IPS DF 4.7 (cell line): ENCODE measurements around the gene TJP2.

ENCODE experiments used
- DNase-seq: peaks from one replicate; pipeline ENCODE4 v3.0.0-alpha.2; 2013; ENCODE audit warnings: low spot score; ENCODE audit errors: extremely low read depth

Gene TJP2

DNA sequence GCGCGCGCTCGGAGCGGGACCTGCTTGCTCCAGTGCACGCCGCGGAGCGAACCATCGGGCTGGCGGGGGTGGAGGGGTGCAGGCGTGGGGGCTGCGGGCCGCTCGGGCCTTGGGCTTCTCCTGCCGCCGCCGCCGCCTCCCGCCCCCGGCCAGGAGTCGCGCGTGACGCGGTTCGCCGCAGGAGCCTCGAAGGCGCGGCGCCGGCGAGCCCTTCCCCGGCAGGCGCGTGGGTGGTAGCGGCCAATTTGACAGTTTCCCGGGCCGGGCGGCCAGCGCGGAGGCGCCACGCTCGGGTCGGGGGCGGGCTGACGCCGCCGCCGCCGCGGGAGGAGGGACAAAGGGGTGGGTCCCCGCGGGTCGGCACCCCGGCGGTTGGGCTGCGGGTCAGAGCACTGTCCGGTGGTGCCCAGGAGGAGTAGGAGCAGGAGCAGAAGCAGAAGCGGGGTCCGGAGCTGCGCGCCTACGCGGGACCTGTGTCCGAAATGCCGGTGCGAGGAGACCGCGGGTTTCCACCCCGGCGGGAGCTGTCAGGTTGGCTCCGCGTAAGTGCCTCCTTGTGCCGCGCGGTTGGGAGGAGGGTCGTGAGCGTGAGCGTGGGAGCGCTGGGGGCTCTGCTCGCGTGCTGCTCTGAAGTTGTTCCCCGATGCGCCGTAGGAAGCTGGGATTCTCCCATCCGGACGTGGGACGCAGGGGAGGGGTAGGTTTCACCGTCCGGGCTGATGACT lies at the start of gene TJP2:
Gene TJP2 (plus strand): TSS at position 387 of the 725 bp plus-strand sequence. CDS start 96 bp downstream, at position 483.
- DNase-seq, result no peak

DNA sequence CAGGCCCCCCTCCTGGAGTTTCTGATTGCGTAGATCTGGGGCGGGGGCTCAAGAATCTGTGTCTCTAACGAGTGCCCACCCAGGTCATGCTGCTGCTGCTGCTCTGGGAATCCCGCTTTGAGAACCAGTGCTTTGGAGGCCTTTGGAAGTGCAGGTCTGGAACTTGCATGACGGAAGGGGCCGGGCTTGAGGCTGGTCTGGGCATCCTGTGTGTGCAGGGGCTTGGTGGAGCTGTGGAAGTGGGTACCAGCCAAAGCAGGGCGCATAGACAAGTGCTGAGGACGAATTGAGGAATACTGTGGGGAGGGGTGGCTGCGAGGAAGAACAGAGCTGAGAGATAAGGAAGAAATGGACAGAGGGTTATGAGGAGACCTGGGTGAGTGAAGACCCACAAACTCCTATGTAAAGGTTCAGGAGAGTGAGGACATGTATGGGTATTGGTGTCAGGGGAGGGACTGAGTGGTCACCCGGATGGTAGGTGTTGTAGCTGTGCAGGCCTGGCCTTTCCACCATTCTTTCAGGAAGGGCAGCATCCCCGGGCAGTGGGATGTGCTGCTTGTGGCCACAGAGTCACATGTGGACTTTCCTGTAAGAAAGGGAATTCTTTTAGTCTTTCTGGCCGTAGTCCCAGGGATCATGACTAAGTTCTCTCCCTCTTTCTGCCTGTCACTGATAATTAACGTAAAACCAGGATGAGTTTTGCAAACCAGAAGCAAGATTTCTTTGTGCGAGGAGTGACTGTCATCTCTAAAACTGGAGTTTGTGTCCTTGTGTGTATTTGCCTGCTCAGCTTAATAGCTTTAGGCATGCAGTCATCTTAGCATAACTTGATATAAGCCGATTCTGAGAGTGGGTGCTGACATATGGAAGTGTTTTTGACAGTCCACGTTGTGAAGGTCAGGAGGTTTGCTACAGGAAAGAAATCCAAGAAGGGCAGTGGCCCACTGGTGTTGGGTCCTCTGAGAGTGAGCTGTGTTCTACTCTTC lies 43.3 kb upstream of the TJP2 start:
- no peak for DNase-seq

GRCh38 chr9:69131682-69132081 lies 42.4 kb upstream of the TJP2 start:
- DNase-seq, result no peak

DNA sequence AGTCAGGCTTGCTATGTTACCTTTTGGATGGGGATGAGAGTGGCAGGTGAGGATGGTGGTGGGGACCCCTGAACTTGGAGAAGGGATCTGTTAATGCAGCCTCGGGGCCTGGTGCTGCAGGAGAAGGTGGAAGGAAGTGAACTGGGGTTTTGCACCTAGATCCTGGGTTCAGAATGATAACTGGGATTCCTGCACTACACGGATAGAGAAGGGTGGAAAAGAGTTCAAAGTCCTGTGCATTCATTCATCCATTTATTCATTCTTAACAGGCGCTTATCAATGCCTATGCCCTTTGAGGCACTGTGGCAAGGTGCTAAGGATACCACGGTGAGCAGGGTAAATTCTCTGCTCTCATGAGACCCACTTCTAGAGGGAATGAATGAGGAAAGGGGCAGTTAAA lies 41.7 kb upstream of the TJP2 start:
- DNase-seq, result no peak

DNA sequence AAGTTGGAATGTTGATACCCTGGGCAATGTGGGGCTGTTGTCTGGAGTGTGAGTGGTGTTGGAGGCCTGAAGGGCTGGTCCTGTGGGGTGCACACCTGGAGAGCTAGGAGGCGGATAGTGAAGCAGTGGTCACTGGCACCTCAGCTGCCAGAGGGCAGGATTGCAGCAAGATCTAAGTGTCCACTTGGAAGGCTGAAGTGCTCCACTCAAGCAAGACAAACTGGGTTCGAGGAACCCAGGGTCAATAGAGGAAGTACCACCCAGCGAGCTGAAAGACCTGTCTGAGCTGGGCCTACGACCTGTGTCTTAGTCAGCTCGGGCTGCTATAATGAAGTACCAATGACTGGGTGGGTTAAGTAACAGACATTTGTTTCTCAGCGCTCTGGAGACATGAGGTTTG lies 39.7 kb upstream of the TJP2 start:
- no peak for DNase-seq

DNA sequence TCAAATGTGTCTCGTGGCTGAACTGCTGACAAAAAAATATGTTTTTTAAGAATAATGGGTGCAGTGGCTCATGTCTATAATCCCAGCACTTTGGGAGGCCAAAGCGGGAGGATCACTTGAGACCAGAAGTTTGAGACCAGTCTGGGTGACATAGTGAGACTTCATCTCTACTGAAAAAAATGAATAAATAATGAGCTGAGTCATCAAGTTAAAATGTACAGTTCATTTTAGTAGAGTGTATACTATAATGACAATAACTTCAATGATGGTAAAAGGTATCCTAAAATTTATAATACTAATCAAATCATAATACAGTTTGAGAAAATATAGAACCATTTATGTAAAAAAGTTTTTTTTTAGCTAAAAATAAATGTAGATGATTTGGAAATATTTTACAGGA lies 37.9 kb upstream of the TJP2 start:
- no peak for DNase-seq

GRCh38 chr9:69136779-69137178 lies 37.3 kb upstream of the TJP2 start:
- DNase-seq, result no peak

DNA sequence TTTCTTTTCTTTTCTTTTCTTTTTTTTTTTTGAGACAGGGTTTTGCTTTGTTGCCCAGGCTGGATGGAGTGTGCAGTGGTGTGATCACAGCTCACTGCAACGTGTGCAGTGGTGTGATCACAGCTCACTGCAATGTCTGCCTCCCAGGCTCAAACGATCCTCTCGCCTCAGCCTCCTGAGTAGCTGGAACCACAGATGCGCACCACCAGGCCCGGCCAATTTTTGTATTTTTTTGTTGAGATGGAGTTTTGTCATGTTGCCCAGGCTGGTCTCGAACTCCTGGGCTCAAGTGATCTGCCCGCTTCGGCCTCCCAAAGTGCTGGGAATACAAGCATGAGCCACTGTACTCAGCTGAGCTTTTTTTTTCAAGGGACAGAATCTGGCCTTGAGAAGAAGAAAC lies 36.8 kb upstream of the TJP2 start:
- DNase-seq, result no peak

- DNase-seq, result no peak
Measured at GRCh38 chr9:69139596-69139995, 34.5 kb upstream of the TJP2 start.

GRCh38 chr9:69140123-69140735 lies 33.8 kb upstream of the TJP2 start:
- no peak for DNase-seq

- no peak for DNase-seq
Measured at GRCh38 chr9:69141851-69142250, 32.2 kb upstream of the TJP2 start.

GRCh38 chr9:69143291-69143690 lies 30.8 kb upstream of the TJP2 start:
- DNase-seq, result no peak

DNA sequence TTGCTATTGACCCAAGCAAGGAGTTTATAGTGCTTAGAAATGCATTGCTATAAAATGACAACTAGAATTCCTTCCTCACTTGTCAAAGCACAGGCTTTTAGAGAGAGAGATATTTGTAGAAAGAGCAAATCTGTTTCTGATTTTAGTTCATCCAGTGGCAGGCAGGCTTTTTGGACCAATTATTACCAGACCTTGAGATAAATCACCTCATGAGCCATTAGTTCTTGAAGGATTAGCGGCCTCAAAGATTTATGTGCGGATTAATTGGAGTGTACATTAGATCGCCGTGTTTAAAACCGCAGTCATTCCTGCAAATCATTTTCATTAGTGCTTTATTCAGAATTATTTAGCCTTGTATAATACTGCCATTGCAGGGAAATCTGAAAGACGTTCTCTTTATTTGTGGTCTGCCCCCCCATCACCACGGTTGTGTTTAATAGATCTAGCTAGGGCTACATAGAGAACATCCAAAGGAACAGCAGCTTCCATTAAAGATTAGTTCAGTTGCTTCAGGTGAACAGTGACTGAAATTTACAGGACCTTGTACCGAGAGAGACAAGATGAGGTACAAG lies 28.8 kb upstream of the TJP2 start:
- no peak for DNase-seq

DNA sequence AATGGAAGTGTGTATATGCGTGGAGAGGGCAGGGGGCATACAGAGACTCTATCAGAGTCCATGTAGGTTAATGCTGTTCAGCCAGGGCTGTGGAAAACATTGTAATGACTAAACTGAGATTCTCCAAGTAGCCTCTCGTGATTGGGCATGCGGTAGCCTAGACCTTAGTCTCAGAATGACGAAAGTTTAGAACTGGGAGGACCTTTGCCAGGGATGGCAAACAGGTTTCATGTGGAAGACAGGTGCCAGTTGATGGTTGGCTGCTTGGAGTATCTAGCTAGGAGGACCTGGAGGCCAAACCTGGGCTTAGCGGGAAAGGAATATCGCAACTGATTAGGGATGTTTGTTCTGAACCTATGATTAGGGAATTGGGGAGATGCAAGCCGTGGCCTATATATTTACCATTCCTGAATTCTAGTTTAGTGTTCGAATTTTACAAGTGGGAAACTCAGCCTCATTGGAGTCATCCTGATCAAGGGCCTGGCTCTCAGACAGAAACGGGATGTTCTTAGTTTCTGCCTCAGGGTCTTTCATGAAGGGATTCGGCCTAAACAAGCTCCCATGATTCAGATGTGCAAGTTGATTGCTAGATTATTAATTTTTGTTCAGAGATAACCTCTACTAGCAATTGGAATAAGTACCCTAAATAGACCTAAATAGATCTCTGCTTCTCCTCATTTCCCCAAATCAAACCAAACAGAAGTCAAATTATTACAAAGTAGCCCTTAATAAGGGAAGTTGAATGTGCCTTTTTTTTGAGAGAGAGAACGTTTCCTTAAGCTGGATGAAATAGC lies 26.8 kb upstream of the TJP2 start:
- no peak for DNase-seq

DNA sequence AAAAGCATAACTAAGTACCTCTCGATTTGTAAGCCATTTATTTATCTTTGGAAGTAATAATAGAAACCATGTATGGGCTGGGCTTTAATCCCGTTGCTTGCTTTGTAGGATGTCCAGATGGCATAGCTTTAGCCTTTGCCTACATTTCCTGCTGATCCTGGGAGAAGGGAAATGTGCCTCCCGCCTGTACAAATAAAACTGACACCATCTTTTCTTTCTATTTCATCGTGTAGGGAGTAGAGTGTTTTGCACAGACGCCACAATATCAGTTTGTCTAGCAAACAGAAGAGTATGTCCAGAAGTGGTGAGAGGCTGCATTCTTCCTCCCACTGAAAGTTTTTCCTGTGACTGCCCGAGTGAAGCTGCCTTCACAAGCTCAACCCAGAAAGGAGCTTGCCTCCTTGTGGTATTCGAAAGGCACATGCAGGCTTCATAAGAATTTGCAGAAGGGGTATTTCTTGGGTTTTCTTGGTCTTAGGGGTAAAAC lies 24.7 kb upstream of the TJP2 start:
- DNase-seq, result no peak

DNA sequence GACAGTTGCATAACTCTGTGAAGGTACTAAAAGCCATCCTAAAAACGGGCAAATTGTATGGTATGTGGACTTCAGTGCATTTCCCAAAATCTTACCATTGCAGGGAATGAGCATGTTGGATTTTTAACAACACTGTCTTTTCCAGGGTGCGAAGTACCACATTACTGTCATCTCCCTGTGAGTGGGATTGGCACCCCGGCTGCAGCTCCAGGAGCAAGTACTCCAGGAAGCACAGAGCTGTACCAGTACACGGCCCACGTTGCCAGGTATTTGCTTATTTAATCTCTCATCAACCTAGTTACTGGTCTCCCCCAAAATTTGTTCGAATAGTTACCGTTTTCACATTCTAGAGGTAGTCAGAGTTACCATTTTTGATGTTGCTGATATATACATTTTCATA lies 22.6 kb upstream of the TJP2 start:
- DNase-seq, result no peak

- DNase-seq, result no peak
Measured at GRCh38 chr9:69153707-69154521, 20.2 kb upstream of the TJP2 start.

DNA sequence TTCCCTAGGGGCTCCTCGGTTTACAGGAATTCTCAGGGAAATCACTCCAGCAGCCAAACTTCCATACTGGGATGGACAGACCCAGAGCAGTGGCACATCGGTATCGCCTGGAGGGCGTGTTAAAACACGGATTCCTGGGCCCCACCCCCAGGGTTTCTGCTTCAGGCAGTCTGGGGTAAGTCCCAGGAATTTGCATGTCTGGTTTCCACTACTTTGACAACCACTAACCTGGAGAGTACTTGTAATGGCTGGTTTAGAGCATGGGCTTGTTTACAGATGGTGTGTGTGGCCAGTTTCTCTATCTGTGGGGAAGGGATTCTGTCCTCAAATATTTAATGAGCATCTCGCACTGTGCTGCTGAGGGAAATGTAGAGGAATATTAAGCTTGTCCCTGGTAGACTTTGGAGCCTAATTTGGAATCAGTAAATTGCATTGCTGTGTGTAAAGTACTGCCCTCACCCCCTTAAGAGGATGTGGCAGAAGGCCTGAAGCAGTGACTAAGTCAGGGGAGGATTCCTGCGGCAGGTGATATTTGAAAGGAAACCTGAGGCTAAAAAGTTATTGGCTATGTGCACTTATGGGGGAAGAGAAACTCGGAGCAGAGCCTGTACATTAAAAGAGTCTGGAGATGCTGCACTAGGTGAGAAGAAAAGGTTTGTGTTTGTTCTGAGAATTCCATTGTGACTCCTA lies 18.6 kb upstream of the TJP2 start:
- no peak for DNase-seq

DNA sequence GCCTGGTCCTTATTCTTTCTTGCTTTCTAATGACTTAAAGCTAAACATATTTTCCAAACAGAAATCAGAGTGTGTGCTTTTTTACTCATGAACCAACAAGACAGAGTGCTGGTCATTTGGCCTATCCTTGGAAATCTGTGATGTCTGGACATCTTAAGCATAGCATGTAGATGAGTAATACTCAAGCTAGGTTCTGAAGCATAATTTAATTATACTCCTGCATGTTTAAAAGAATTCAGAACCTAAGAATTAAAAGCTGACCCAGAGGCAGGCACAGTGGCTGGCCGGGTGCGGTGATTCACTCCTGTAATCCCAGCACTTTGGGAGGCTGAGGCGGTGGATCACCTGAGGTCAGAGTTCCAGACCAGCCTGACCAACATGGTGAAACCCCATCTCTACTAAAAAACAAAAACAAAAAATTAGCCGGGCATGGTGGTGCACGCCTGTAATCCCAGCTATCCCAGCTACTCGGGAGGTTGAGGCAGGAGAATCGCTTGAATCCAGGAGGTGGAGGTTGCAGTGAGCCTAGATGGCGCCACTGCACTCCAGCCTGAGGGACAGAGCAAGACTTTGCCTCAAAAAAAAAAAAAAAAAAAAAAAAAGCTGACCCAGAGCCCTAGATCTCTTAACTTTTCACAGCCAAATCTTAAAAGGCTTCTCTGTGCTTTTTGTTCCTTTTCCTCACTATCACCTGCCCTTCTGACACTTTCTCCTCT lies 16.2 kb upstream of the TJP2 start:
- no peak for DNase-seq
